GM18520 (cell line): ENCODE data around the gene DLST.
A peak's percentile ranks its signal among the peaks of the same experiment; 100 is the strongest.

Experiments used
- ATAC-seq: cut with Tn5 transposase; IDR thresholded peaks from one replicate; pipeline ENCODE4 v1.9.1; 2021; ENCODE audit not compliant: unreplicated experiment

The DLST gene

DNA sequence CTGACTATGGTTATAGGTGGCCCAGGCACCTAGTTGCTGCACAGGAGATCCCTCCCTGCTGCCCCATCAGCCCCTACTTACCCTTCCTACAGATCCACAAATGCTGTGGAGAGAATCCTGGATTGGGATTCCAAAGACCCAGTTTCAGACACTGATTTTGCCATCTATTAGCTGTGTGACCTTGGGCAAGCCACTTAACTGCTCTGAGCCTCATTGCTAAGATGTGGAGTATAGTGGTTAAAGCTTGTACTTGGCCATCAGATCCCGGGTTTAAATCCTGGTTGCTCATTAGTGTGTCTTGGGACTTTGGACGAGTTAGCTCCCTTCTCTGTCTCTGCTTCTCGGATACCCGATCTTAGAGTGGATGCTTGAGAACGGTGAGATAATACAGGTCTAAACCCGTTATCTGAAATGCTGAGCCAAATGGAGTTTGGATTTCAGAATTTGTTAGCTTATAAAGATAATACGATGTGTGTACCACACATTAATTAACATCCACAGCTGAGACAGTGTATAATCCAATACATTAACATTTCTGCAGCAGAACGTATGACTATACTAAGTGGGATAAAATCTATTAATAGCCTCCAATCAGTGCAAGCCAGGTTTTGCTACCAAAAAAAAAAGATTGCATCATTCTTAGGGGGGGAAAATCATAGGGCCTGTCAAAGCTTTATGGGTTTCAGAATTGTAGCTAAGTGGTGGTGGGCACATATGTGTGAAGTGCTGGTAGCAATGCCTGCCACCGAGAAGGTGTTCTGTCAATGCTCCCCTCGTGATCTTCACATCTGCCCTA, 21.8 kb upstream of the DLST start:
- ATAC-seq = no peak

DNA sequence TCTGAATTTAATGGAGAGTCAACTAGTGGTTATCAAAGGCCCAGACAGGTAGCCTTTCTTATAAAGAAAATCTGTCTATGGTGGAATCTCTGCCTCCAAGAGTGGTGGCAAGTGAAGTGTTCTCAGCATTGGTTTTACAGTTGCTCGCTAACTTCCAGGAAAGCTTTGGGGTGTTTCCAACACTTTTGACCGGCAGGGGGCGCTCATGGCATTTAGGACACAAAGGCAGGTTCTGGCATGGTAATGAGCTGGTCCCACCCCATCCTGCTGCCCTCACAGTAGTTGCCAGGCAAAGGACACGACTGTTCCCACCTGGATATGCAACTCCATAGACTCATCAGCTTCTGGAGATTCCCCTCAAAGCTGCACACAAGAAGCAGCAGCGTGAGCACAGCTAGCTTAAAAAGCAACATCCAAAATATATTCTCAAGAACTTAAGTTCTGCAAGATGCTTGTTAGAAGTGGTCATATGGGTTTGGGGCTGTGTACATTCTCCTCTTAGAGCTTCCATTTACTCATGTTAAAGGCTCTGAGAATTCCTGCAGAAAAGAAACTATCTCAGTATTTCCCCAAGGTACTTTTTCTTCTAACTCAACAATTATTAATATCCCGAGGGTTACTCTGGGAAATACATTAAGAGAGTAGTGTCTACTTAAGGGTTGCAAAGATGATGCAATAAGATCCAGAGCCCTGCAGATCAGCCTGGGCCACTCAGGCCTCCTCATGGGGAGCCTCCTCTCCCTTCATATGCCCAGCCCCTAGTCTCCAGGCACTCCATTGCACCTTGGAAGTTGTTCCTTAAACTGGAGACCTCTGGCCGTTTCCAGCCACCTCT, 20.6 kb upstream of the DLST start:
- ATAC-seq = no peak

DNA sequence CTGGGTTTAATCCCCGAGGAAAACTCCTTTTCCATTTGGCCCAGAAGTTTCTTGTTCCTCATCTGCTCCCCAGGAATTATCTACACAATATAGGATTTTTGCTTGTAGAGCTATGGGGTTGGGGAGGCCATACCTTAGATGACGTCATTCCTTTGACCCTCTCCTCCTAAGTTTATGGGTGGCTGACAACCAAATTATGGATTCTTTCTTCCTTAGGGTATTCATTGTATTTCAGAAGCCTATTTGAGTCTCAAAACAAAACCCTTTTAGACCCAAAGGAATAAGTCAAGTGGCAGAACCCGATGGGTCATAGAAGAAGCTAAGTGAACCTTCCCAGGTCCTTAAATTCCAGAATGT, 20.0 kb upstream of the DLST start:
- no peak for ATAC-seq

DNA sequence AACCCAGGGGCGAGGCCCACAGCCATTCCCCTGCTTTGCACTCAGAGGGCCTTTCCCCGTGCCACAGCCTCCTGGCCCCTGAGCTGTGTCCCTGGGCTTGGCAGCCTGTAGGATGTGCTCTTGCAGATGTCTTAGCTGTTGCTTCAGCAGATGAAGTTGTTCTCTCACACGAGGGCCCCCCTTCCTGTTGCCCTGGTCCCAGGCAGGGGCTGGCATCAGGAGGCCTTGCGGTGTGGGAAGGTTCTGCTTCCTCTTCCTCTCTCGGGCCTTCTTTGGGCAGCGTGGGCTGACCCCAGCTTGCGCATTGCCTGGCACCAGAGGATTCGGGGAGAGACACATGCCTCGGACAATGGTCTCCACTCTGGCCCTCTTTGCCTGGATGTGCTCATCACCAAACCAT, 18.4 kb upstream of the DLST start:
- ATAC-seq = no peak

DNA sequence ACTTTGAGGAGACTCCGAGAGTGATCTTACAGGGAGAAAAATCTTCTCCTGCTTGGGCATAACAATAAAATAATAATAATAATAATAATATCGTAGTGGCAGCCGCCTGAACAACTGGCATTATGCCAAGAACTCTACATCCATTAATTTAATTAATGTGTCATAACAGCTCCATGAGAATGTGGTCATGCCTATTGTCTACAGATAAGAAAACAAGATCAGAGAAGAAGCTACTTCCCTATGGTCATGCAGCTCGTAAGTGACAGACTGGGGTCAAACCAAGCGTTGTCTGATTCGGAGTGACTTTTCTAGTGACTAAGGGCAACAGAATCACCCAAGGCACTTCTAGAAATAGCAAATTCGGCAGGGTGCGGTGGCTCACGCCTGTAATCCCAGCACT, 17.5 kb upstream of the DLST start:
- no peak for ATAC-seq

DNA sequence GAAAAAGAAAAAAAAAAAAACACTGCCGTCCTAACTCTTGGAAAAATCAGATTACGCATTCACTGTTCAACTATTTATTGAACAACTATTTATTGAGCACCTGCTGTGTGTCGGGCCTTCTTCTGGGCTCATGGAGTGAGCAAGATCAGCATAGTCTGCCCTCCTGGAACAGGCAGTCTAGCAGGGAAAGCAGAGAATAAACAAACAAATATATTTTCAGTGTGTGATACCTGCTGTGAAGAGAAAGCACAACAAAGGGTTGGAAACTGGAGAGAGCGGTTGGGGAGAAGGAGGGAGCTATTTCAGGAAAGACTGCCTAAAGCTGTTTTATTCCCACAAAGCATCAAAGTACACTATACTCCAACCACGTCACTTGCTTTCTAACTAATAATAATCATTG, 16.6 kb upstream of the DLST start:
- ATAC-seq = no peak

DNA sequence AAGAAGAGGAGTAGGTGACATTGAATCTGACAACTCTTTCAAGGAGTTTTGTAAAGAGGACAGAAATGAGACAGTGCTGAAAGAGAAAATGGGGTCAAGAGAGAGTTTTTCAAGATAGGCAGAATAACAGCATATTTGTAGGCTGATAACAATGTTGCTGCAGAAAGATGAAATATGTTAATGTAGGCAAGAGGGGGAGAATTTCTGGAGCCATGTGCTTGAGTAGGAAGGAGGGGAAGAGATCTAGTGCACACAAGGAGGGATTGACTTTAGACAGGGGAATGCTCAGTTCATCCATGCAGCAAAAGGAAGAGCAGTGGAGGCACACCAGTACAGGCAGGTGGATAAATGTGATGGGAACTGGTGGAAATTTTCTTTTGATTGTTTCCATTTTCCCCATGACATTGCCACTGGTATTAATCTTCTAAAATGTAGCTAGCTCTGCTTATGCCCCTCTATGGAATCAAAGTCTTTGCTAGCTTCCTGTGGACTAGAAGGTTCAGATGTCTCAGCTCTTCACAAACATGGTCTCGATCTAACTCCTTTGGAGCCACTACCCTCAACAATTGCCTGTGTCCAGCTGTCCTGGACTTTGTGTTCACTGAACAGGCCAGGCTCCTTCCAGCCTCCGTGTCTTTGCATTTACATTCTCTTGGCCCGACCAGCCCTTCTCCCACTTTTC, 14.9 kb upstream of the DLST start:
- ATAC-seq = no peak

DNA sequence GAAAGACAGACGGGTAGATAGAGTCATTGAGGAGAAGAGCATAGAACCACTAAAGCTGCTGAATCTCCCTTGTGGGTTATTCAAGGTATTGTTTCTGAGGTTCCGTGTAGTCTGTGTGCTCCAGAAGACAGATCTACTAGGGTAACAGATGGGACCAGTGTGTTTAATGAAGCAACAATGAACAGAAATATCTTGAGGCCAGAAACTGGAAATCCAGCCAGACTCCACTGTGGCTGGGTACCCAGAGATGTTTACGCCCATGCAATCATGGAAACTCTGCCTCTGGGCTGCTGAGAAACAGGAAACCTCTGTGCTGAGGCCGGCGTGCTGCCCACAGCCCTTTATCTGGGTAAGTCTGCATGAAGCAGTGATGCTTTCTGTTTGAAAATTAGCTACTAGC, 14.0 kb upstream of the DLST start:
- no peak for ATAC-seq

DNA sequence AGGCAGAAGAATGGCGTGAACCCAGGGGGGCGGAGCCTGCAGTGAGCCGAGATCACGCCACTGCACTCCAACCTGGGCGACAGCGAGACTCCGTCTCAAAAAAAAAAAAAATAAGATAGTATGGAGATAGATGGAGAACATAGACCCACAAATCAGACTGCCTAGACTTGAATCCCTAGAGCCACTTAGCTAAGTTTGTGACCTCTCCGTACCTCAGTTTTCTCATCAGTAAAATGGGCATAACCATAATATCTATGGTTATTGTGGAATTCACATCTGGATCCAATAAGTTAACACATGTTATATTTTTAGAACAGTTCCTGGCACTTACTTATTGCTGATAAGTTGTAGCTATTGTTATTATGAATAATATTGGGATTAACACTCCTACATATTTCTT, 13.0 kb upstream of the DLST start:
- ATAC-seq = no peak

DNA sequence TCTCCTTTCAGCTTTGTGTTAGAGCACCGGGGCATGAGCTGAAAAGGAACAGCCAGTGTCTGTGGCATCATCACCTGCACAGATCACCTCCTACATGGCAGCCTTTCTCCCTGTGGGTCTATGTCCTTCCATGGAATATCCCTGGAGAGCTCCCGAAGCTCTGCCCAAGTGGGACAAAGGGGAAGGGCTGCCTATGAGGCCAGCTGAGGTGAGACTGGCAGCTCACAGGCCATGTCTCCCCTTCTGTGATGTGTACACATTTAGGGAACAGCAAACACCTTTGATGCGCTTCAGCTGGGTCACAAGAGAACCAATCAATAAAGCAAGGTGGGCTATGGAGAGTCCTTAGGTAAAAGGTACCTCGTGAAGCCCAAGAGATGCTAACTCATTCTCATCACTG, 9.9 kb upstream of the DLST start:
- no peak for ATAC-seq

DNA sequence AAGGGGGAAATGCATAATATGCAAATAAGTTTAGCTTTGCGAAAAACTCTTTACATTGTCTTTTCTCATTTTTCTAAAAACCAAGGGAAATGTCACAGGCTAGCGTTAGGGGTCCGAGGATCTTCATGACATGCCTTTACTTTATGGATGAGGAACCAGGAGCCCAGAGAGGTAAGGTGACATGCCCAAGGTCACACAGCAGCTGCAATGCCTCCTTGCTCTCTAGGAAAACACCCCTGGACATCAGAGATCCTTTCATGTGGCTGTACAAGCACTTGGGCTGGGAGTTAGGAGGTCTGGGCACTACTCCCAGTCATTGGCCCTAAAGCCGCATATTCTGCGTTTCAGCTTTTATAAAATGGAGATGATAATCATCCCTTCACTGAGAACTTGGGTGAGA, 6.5 kb upstream of the DLST start:
- ATAC-seq = no peak

DNA sequence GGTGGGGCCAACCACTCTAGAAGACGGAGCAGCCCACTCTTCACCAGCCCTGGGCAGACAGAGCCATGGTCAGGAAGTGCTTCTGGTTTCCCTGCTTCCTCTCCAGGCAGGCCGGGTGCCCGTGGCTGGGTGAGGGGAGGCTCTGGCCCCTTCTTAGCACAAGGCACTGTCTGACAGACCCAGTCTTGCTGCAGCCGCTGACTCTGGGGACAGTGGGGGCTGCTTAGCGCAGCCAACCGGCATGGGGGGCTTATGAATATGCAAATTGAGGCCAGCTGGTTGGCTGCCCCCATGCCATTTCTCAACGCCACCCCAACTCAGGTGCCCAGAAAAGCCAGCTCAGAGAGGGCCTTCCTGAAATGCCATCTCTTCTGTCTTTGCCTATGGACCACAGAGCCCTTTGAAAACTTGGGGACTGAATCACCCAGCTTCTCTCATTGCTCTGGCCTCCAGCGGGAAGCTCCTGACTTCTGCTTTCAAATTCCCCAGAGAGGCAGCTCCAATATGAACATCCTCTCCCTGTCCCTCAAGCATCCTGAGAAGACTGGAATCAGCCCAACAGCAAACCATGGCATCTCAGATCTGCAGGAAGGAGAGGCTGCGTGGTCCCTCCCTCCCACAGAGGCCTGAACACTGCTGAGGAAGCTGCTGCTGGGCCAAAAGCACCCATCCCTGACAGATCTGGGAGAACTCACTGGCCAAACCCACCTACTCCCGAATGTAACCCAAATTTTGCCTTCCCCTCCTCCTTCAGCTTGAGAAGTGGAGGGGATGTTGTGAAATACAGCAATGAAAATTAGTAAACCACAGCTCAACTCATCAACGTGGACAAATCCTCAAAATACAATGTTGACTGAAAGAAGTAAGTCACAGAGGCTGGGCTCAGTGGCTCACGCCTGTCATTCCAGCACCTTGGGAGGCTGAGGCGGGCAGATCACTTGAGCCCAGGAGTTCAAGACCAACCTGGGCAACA, 5.5 kb upstream of the DLST start, which contains the start of gene PROX2:
PROX2 (minus strand) TSS at position 205 of the 973 bp plus-strand sequence. CDS start 12,311 bp downstream, outside the sequence.
- ATAC-seq = no peak

DNA sequence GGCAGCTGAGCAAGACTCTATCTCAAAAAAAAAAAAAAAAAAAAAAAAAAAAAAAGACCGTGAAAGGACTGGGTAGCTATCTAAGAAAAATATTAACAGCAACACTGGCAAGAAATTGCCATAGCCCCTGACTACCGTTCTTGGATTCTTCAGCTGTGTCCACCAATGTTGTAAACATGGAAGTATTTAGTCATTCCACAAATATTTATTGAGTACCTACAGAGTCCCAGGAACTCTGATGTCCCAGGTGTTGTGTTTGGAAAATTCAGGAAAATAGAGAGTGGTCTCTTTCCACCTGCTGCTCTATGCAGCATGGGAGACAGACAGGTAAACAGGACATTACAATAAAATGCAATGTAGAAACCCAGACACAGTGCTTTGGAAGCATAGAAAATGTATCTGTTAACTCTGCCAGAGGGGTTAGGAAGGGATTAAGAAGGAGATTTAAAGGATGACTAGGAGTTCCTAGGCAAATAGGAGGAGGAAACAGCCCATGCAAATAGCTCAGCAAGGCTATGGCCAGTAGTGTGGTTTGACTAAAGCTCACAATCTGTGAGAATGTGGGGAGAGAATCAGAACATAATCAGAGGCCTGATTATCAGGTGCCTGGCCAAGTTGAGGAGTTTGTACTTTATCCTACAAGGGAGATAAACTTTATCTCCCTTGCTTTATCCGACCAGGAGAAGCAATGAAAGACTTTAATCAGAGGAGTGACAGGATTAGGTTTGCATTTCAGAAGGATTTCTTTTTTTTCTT, 2.1 kb upstream of the DLST start:
- ATAC-seq = no peak

DNA sequence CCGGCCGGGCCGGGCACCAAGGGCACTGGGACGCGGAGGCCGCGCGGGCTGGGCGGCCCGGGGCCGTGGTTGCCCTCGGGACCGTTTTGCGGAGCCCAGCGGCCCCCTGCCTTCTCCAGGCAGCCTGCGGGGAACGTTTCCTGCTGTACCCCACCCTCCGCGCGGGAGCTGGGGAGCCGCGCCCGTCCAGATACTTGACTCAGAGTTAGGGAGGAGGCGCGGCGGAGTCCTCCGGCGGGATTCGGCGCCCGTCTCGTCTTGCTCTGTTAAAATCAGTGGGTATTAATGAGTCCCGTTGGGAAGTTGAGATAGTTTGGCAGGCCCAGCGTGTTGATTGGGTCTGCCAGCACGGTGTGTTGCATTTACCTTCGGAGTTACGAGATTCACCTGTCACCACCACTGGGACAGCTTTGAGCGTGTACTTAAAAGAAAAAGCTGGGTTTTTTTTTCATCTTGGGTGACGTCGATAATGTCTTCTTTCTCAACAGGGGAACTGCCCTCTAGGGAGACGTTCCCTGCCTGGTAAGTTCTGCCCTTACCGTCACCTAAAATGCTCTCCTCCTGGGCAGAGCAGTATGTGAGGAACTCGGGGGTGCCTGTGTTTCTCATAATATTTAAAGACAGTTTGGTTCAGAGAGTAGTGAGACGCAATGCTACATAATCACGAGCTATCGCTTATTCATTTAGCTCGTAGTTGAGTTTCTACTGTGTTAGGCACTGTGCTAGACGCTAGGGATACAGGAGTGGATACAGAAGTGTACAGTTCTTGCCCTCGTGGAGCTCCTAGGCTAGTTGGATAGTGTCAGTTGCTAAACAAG, 596 bp downstream of the DLST start:
- peak; percentile 24 for ATAC-seq

DNA sequence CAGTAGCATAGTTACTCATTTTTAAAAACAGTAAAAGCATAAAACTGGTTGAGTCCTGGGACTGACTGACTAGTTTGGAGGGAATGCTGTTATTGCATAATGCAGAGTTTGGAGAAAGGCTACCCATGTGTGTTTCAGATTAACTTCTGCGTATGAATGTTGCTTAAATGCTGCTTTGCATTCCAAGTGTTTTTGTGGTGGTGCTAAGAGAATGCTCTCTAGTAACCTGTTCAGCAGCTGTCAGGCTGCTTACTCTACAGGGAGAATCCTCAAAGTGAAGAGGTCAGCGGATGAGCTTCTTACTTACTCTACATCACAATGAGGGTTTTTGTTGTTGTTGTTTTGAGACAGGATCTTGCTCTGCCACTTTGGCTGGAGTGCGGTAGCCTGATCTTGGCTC, 4.3 kb downstream of the DLST start:
- no peak for ATAC-seq

DNA sequence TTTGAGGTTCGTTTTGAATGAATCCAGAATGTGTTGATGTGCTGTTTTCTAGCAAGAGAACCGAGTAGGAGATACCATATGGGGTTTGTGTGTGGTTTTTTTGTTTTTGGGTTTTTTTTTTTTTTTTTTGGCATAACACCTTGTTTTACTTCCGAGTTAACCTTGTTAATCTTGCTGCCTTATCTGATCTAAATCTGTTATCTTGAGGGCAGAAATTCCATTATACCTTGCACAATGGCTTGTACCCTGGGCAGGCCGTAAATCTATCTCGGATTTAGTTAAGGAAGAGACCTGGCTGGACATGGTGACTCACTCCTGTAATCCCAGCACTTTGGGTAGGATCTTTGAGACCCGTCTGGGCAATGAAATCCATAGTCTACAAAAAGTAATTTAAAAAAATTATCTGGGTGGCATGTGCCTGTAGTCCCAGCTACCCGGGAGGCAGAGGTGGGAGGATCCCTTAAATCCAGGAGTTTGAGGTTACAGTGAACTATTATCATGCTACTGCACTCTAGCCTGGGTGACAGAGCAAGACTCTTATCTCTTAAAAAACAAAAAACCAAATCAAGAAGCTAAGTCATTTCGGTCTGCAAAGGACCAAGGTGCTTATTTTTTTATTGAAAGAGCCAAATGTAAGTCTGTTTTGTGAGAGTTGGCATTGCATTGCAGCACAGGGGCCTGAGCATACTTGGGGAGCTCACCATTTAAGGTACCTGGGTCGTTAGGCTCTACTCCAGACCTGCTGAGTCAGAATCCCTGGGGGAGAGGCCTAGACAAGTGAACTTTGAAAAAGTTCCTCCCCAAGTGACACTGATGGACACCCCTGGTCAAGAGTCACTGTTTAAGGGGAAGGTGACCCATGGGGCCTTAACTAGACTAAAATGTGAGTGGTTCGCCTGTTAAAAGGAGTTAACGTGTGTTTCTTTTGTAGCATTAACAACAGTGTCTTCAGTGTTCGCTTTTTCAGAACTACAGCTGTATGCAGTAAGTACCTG, 6.7 kb downstream of the DLST start:
- no peak for ATAC-seq

DNA sequence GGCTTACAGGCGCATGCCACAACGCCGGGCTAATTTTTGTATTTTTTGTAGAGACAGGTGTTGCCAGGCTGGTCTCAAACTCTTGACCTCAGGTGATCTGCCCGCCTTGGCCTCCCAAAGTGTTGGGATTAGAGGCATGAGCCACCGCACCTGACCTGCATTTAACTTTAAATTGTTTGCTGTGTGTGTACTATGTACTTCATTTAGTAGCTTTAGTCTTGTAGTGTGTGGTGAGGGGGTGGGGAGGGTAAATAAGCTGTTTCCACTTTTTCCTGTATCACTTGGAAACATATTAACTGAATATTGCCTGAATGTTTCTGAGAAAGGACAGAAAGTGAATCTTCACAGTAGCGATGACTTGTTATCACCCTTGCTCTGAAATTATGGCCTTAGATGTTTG, 8.5 kb downstream of the DLST start:
- ATAC-seq = no peak

DNA sequence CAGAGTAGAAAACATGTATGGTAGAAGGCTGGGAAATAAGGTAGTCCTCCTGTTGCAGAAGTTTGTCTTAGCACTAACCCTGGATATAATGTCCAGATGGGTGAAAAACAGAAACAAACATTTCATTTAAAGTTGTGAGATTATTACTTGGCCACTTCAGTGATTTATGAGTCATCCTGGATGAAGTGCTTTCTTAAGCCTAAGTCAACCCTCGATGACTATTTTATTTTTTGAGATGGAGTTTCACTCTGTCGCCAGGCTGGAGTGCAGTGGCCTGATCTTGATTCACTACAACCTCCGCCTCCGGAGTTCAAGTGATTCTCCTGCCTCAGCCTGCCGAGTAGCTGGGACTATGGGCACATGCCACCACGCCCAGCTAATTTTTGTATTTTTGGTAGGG, 10.2 kb downstream of the DLST start:
- no peak for ATAC-seq
